ENCODE data around the gene CPN2. TPM values are rescaled to one million over a fixed set of nuclear protein-coding genes. Genes with fewer than 3 reads are reported as not detected.

The CPN2 gene
- total RNA-seq, 1 donor from 2014 or later, result not detected

DNA sequence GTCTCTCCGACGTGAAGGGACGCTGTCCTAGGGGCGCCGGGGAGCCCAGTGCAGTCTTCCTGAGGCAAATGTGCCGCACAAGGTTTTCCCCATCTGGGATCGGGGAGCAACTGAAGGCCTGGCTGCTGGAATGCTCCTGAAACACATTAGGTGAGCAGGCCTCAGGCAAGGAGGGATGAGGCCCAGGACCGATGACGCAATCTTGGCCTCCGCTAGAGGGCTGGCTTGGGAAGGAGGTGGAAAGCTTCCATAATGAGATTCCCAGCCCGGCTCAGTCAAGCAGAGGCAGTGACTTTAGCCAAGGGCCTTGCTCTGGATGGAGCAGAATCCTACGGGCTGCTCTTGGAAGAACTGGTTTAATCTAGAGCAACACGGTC, 50.8 kb downstream of the CPN2 start:
- intact Hi-C loops (cut with micrococcal nuclease), result no loop called here

DNA sequence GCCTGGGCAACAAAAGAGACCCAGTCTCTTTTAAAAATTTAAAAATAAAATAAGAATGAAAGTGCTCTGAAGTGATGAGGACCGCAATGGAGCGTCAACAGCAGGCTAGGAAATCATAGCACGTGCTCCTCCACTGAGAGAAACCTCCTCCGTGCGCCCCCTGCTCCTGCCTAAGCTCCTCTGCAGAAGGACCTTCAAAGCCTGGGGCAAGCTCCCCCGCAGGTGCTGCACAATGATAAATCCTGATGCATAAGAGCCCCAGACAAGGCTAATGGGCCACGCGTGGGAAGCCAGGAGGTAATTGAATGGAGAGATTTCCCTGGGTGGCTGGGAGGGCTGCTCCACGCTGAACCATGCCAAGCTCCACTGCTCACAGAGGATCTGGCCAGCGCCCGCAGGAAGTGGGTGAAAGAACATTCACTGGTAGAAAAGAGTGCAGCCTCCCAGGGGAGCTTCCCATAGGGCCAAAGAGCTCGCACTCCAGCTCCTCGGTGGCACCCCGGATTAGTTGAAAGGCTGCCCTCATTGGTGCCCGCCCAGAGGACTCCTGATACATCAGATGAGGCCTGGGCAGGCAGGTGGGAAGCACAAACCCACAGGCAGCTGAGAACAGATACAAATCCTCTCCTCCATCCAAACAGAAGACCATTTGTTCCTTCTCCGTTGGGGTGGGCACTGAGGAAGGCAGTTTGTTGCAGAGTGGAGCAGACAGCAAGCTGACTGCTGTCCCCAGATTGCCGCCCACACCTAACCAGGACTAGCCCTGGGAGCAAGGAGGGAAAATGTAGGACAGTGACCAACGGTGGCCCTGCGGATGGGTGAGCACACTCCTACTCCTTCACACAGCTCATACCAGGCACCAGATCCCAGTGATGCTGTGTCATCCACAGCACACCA, 52.5 kb downstream of the CPN2 start:
- intact Hi-C loops (cut with micrococcal nuclease), result no loop called here

GRCh38 chr3:194296454-194297263, 54.5 kb downstream of the CPN2 start:
- intact Hi-C loops (cut with micrococcal nuclease), result no loop called here

GRCh38 chr3:194294895-194295214, 56.3 kb downstream of the CPN2 start:
- intact Hi-C loops (cut with micrococcal nuclease), result no loop called here

DNA sequence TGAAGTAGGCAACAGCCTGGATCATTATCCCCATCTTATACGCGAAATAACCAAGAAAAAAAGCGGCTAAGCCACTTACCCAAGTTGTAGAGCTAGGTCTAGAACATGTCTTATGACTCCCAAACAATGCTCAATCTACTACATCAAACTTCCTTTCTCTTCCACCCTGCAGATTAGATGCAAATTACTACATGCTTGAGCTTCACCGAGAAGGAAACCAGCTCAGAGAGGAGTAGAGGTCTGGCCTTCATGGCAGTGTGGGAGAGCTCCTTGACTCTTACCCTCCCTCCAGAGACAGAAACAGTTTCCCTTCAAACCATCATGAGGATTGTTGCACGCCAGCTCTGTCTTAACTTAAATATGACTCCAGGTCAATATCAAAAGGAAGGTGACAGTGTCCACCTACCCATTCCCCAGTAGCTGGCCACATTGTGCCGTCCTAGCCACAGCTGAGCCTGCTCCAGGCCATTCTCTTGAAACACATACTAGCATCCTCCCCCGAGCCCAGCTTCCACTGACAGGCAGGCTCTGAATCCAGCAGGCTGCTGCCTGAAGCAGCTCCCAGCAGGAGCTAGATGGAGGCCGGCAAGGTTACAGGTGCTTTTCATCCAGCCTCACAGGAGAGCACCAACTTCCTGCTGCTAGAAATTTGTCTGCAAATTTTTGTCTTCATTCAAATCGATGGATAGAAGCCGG, 56.8 kb downstream of the CPN2 start:
- intact Hi-C loops (cut with micrococcal nuclease), result no loop called here

- intact Hi-C loops (cut with micrococcal nuclease), result no loop called here
Observed at GRCh38 chr3:194293546-194294198, 57.5 kb downstream of the CPN2 start.

- intact Hi-C loops (cut with micrococcal nuclease), result no loop called here
Observed at GRCh38 chr3:194292331-194292730, 58.8 kb downstream of the CPN2 start.

Other genes with a start within 250 kb of the CPN2 start
- gene HES1, start 215.2 kb downstream of the CPN2 start, total RNA-seq, result 2.8 TPM in 2 replicates
- not detected in 2 replicates for gene LRRC15, start 18.4 kb upstream of the CPN2 start, total RNA-seq
- gene GP5, start 47.9 kb upstream of the CPN2 start, total RNA-seq, result 1.0 and 1.1 TPM in 2 replicates
- gene ATP13A3, start 135.7 kb upstream of the CPN2 start, total RNA-seq, result 88.6 and 95.8 TPM in 2 replicates

Measured in T-helper 2 cell treated with Interferon-gamma antibody and Interleukin-4, amounts not matched to agents 100 ng/mL and 5 ng/mL, for 36 hours (primary cell).